Sigmoid colon (tissue), 7 donors: ENCODE results near the gene PRRT4. TPM values are rescaled to one million over a fixed set of nuclear protein-coding genes. Genes with fewer than 3 reads are reported as not detected.

ENCODE experiments used
- DNase-seq: peaks from one replicate; pipeline ENCODE4 v3.0.0-alpha.2; 2019
- H3K27ac ChIP-seq, 4 donors: fragments of 200-600 bp; sonication (generic); one replicate each; pipeline ENCODE4 v1.5.1; 2016 to 2019; ENCODE audit warnings: mild to moderate bottlenecking in 1 of 4
- H3K27me3 ChIP-seq, 3 donors: fragments of 200-600 bp; sonication (generic); one replicate each; pipeline ENCODE4 v1.5.1; 2019; ENCODE audit warnings: mild to moderate bottlenecking in 1 of 3
- H3K36me3 ChIP-seq, 4 donors: fragments of 200-600 bp; sonication (generic); one replicate each; pipeline ENCODE4 v1.5.1; 2016 to 2019
- H3K4me1 ChIP-seq, 4 donors: fragments of 200-600 bp; sonication (generic); one replicate each; pipeline ENCODE4 v1.5.1; 2017 to 2019
- H3K4me3 ChIP-seq, 4 donors: fragments of 200-600 bp; sonication (generic); one replicate each; pipeline ENCODE4 v1.5.1; 2017 to 2019; ENCODE audit warnings: mild to moderate bottlenecking in 2 of 4, moderate library complexity in 1 of 4
- H3K9me3 ChIP-seq, 4 donors: fragments of 200-600 bp in 3 of 4; sonication (generic) in 3 of 4; one replicate each; pipeline versions ENCODE4 v1.5.1 to v1.6.1; 2013 to 2019
- EP300 ChIP-seq, 4 donors: sonication (generic); formaldehyde crosslinking; IDR thresholded peaks; one replicate each; pipeline ENCODE4 v1.6.1; 2017; ENCODE audit warnings: antibody characterized with exemption in 4 of 4
- POLR2A ChIP-seq, 2 donors: fragments of 450-650 bp; IDR thresholded peaks; one replicate each; pipeline ENCODE4 v1.6.1; 2016; ENCODE audit warnings: antibody characterized with exemption in 2 of 2, mild to moderate bottlenecking in 2 of 2, moderate library complexity in 2 of 2
- POLR2AphosphoS5 ChIP-seq, 4 donors: sonication (generic); formaldehyde crosslinking; IDR thresholded peaks; one replicate each; pipeline ENCODE4 v1.6.1; 2017; ENCODE audit warnings: antibody characterized with exemption in 4 of 4
- WGBS, 2 donors: extraction: QIAGEN DNeasy Blood & Tissue Kit; methylation state at CpG; one replicate each; pipeline ENCODE4 v1.1.7; 2013; 5-methylcytosine and 5-hydroxymethylcytosine counted together
- intact Hi-C: fragments of 100-400 bp; cut with DNase I; formaldehyde crosslinking; loops from one replicate; pipeline ENCODE4 v1.15.1; 2023
- polyA plus RNA-seq, 3 donors: library from polyadenylated mRNA; stranded (reverse); fragments of 200-250 nt; gene quantifications; one replicate each; pipeline ENCODE4 v1.2.3, GENCODE V29; 2013
- total RNA-seq, 4 donors: library from RNA; depleted of rRNA; stranded (reverse); fragments of >200 nt; gene quantifications; one replicate each; pipeline ENCODE4 v1.1.0, GENCODE V29; 2016
- TF ChIP-seq, protein P1 (sequence below), 4 experiments: fragments of 450-650 bp in 3 of 4; fragments of 200-600 bp in 1 of 4; IDR thresholded peaks; one replicate each; pipeline ENCODE4 v1.5.1; 2016 to 2019; ENCODE audit warnings: antibody characterized with exemption in 4 of 4, mild to moderate bottlenecking in 3 of 4, moderate library complexity in 2 of 4
- donor health status: healthy with polysubstance abuse.
- donor health status: Bipolar disorder and iron deficiency.
- donor health status: healthy.

The PRRT4 gene
- total and polyA plus RNA-seq, 7 donors = 0.27 to 1.1 (median 0.83) TPM; not detected in 2

DNA sequence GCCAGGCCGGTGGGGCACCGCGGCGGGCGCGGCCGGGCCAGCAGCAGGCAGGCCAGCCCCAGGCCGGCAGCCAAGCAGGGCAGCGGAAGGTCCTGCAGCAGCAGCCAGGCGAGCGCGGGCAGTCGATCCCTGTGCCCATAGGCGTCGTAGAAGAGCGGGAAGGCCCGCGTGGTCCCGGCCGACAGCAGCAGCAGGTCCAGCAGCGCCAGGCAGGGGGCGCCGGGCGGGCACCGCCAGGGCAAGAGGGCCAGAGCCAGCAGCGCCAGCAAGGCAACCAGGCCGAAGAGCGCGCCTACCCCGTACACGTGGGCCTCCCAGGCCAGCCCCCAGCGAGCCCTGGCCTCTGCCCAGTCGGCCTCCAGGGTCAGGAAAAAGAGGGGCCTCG lies 9.3 kb downstream of the PRRT4 start:
- TF ChIP-seq POLR2A (IDR thresholded peaks at IDR 0.05) (no peak), EP300 (IDR thresholded peaks at IDR 0.05) (no peak), POLR2AphosphoS5 (IDR thresholded peaks at IDR 0.05) (no peak)
- TF ChIP-seq, protein P1, sequence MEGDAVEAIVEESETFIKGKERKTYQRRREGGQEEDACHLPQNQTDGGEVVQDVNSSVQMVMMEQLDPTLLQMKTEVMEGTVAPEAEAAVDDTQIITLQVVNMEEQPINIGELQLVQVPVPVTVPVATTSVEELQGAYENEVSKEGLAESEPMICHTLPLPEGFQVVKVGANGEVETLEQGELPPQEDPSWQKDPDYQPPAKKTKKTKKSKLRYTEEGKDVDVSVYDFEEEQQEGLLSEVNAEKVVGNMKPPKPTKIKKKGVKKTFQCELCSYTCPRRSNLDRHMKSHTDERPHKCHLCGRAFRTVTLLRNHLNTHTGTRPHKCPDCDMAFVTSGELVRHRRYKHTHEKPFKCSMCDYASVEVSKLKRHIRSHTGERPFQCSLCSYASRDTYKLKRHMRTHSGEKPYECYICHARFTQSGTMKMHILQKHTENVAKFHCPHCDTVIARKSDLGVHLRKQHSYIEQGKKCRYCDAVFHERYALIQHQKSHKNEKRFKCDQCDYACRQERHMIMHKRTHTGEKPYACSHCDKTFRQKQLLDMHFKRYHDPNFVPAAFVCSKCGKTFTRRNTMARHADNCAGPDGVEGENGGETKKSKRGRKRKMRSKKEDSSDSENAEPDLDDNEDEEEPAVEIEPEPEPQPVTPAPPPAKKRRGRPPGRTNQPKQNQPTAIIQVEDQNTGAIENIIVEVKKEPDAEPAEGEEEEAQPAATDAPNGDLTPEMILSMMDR (IDR thresholded peaks at IDR 0.05) = peak in 3 of 4 experiments; percentile 14 to 60 (median 37)
- Histone ChIP-seq H3K4me3 (peak overlapping the region in 3 of 4 donors; percentile 28 to 44 (median 31)), H3K27me3 (peaks cover 14 to 52% (median 23%) of the 10 kb centered on the region in 3 donors)

DNA sequence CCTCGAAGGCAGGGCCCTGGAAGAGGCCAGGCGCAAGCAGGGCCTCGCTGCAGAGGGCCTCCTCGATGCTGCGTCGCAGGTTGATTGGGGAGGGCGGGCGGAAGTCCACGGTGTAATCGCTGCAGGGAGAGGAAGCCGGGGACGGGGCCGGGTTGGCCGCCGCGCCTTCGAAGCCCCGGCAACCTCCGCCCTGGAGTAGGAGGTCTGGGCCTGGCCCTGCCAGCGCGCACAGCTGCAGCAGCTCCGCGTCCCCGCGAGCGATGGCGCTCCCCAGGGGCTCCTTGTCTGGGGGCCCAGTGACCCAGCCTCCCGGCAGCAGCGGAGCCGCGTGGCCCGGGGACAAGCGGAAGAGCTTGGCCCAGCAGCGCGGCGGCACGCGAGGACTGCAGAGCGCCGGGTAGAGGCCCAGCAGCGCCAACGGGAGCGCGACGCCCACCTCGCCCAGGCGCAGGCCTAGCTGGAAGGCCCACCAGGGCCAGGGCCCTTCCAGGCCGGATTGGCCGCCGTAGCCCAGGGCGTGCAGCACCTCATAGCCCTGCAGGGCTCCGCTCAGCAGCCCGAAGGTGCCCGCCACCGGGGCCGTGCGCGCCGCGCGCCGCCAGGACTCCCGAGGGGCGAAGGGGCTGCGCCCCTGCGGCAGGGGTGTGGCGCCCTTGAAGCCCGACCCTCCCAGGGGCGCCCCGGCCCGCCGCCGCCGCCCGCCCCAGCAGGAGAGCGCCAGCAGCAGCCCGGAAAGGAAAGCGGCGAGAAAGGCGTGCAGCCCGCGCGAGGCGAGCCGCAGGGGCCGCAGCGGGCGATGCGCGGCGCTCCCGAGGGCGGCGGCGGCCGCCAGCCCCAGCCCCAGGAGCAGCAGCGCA lies 10.0 kb downstream of the PRRT4 start:
- intact Hi-C loops = loop anchor here (2.0 kb wide), 1 partner anchor 35 kb away; no protein-coding TSS in a partner anchor
- WGBS, 2 donors = 11 to 17% methylated on average over 97 of the region's 97 CpGs
- H3K27me3 ChIP-seq = peaks cover 14 to 52% (median 23%) of the 10 kb centered on the region in 3 donors

More for the DNA sequence above, 9.3 kb downstream of the PRRT4 start:
- peaks cover 0 to 14% (median 13%) of the 10 kb centered on the region in 4 donors for H3K4me1 ChIP-seq
- H3K36me3 ChIP-seq = no peaks in the 10 kb centered on the region
- intact Hi-C loops = loop anchor here (2.0 kb wide), 1 partner anchor 35 kb away; no protein-coding TSS in a partner anchor
- DNase-seq = peak; percentile 78
- H3K9me3 ChIP-seq = no peaks in the 10 kb centered on the region
- 14% methylated on average over 34 of the region's 34 CpGs for WGBS, 2 donors
- H3K27ac ChIP-seq = no peak overlapping the region

GRCh38 chr7:128350708-128351295 lies 10.7 kb downstream of the PRRT4 start:
- Histone ChIP-seq H3K4me1 (peaks cover 0 to 14% (median 13%) of the 10 kb centered on the region in 4 donors), H3K4me3 (no peak overlapping the region), H3K27me3 (peaks cover 14 to 52% (median 23%) of the 10 kb centered on the region in 3 donors), H3K9me3 (no peaks in the 10 kb centered on the region), H3K27ac (no peak overlapping the region), H3K36me3 (no peaks in the 10 kb centered on the region)
- WGBS, 2 donors = 74% methylated on average over 35 of the region's 35 CpGs
- TF ChIP-seq EP300 (IDR thresholded peaks at IDR 0.05) (no peak), POLR2AphosphoS5 (IDR thresholded peaks at IDR 0.05) (no peak), POLR2A (IDR thresholded peaks at IDR 0.05) (no peak)
- TF ChIP-seq, protein P1 (IDR thresholded peaks at IDR 0.05) = no peak
- intact Hi-C loops = no loop called here
- DNase-seq = no peak

More for the DNA sequence above, 10.0 kb downstream of the PRRT4 start:
- H3K4me3 ChIP-seq = peak overlapping the region in 3 of 4 donors; percentile 28 to 44 (median 31)
- no peak overlapping the region for H3K27ac ChIP-seq
- TF ChIP-seq, protein P1 (IDR thresholded peaks at IDR 0.05) = no peak
- no peak for TF ChIP-seq POLR2AphosphoS5 (IDR thresholded peaks at IDR 0.05)
- TF ChIP-seq POLR2A (IDR thresholded peaks at IDR 0.05) = no peak
- no peak for TF ChIP-seq EP300 (IDR thresholded peaks at IDR 0.05)
- no peaks in the 10 kb centered on the region for H3K36me3 ChIP-seq
- H3K9me3 ChIP-seq = no peaks in the 10 kb centered on the region
- H3K4me1 ChIP-seq = peaks cover 0 to 14% (median 13%) of the 10 kb centered on the region in 4 donors
- DNase-seq = no peak

DNA sequence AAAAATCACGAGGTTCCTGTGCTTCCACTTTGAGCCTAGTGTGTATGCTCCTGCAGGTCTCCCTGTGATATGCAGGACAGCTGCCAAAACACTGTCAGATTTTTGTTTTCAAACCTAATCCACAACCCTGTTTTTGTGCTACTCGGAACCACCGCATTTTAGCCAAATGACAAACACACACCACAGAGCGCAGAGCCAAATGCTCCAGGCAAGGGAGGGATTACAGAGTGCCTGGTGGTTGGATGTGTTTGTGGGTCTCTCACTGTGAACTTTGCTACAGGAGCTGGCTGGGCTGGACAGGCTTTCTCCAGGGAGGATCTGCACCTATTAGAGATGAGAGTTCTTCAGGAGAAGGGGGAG lies 12.0 kb downstream of the PRRT4 start:
- intact Hi-C loops = loop anchor here (5.0 kb wide), 1 partner anchor 113 kb away; no protein-coding TSS in a partner anchor

More for the DNA sequence above, 12.0 kb downstream of the PRRT4 start:
- H3K9me3 ChIP-seq = no peaks in the 10 kb centered on the region
- WGBS, 2 donors = 45 to 52% methylated on average over 4 of the region's 4 CpGs
- DNase-seq = no peak
- TF ChIP-seq, protein P1 (IDR thresholded peaks at IDR 0.05) = no peak
- TF ChIP-seq EP300 (IDR thresholded peaks at IDR 0.05) (no peak), POLR2A (IDR thresholded peaks at IDR 0.05) (no peak), POLR2AphosphoS5 (IDR thresholded peaks at IDR 0.05) (no peak)
- H3K4me3 ChIP-seq = no peak overlapping the region
- peaks cover 0 to 14% (median 13%) of the 10 kb centered on the region in 4 donors for H3K4me1 ChIP-seq
- H3K36me3 ChIP-seq = no peaks in the 10 kb centered on the region
- H3K27ac ChIP-seq = no peak overlapping the region
- peaks cover 14 to 47% (median 23%) of the 10 kb centered on the region in 3 donors for H3K27me3 ChIP-seq
